DMS153 treated with DMSO at 0.1 percent for 48 hours (cell line): Measurements from ENCODE around the gene PSD2.

Experiments
- DNase-seq: peaks from one replicate; lab custom pipeline; 2025; ENCODE audit not compliant: unreplicated experiment; lab: John Stamatoyannopoulos, UW

PSD2 gene

DNA sequence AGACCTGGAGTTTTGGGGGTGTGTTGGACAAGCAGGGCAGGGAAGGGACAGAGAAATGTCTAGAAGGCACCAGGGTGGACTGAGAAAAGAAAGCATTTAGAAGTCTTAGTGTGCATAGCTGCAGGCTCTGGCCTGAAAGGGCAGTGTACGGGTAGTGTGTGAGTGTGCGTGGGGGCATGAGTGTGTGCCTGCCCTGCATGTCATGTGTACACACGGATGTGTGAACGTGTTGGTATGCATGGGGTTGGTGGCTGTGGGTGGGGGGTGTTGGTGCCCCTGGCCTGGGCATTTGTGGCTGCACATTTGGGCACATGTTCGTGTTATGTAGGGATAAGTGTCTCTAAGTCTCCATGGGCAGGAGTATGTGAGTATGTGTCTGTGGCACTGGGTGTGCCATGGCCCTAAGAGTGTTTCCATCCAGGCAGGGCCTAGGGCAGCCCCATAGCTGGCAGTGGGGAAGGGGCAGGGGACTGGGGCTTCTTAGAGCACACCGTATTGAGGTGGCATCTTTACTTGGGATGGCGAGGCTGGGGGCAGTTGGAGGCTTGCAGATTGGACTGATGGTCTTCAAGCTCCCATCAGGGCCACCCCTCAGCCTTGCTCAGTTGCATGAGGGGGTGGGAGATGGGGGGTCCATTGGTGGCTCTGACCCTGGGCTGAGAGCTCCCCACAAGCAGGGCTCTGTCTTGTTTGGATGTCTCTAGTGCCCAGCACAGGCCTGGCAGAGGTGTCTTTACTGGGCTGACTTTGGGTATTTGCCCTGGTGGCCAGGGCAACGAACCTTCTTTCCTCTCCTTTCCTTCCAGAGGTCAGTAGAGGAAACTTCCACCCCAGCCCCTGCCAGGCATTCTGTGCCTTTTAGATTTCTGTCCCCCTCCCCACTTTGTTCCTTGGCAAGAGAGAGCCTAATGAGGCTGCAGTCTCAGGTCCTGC is 15.0 kb downstream of the PSD2 start:
- DNase-seq, result no peak

- no peak for DNase-seq
Measured at GRCh38 chr5:139811274-139811607, 15.6 kb downstream of the PSD2 start.

- DNase-seq, result no peak
Measured at GRCh38 chr5:139812323-139812722, 16.7 kb downstream of the PSD2 start.

DNA sequence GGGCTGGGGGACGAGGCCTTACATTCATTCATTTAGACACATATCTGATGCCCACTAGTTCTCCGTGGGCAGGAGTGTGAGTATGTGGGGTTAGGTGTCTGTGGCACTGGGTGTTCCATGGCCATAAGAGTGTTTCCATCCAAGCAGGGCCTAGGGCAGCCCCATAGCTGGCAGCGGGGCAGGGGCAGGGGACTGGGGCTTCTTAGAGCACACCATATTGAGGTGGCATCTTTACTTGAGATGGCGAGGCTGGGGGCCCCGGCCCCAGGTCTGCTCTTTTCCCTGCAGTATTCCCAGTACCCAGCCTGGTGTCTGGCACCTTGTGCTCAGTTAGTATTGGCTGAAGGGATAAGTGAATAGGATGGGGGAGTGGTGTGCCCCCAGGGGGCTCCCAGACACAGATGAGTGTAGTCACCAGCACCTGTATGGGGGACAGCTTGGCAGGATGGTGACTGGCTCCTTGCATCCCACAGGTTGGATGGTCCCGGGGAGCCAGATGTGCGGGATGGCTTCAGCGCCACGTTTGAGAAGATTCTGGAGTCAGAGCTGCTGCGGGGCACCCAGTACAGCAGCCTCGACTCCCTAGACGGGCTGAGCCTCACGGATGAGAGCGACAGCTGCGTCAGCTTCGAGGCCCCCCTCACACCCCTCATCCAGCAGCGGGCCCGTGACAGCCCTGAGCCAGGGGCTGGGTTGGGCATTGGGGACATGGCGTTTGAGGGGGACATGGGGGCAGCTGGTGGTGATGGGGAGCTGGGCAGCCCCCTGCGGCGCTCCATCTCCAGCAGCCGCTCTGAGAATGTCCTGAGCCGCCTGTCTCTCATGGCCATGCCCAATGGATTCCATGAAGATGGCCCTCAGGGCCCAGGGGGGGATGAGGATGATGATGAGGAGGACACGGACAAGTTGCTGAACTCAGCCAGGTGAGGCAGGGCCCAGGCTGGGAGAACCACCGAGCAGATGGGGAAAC is 17.5 kb downstream of the PSD2 start:
- DNase-seq, result no peak

DNA sequence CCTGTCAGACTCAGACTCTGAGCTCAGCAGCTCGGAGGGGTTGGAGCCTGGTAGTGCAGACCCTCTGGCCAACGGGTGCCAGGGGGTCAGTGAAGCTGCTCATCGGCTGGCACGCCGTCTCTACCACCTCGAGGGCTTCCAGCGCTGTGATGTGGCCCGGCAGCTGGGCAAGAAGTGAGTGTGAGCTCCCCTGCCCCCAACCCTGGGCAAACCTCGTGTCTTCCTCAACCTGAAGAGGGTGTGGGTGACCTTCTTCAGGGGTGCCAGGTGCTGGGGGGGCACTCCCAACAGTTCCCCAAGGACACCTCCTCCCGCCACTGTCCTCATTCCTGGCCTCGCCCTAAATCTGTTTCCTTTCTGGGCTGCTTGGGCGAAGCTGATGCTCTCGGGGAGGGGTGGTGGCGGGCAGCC is 18.6 kb downstream of the PSD2 start:
- DNase-seq, result no peak

- no peak for DNase-seq
Measured at GRCh38 chr5:139814704-139815280, 19.2 kb downstream of the PSD2 start.

- no peak for DNase-seq
Measured at GRCh38 chr5:139816566-139816965, 21.0 kb downstream of the PSD2 start.

- no peak for DNase-seq
Measured at GRCh38 chr5:139817362-139817761, 21.8 kb downstream of the PSD2 start.

DNA sequence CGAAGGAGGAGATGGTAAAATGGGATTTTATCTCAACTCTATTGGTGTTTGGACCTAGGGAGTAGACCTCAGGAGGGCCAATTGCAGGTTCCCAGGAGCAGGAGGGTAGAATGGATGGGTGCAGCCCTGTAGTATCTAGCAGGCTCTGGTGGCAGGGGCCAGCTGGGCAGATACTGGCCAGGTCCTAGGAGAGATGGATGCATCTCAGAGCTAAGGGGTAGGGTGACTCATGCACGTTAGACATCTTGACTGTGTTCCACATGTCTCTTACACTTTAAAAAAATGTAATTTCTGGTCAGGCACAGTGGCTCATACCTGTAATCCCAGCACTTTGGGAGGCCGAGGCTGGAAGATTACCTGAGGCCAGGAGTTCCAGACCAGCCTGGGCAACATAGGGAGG is 22.4 kb downstream of the PSD2 start:
- no peak for DNase-seq

DNA sequence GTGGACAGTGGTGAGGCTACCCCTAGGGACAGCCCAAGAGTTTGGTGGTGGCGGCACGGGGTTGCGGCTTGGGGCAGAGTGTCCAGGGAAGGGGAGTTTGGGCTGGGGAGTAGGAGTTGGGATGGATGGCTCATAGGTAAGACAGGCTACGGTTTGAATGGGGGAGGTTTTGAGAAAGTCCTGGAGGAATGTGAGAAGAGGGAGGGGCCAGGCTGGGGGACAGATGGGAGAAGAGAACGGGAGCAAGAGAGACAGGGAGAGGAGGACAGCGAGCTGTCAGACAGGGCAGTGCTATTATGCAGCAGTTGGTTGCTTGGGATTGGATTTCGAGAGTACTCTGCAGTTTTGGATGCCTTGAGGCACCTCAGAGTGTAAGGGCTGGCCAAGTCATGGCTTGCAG is 24.5 kb downstream of the PSD2 start:
- DNase-seq, result no peak

GRCh38 chr5:139820606-139821005 is 25.0 kb downstream of the PSD2 start:
- DNase-seq, result no peak

GRCh38 chr5:139821806-139822552 is 26.4 kb downstream of the PSD2 start:
- DNase-seq, result no peak

DNA sequence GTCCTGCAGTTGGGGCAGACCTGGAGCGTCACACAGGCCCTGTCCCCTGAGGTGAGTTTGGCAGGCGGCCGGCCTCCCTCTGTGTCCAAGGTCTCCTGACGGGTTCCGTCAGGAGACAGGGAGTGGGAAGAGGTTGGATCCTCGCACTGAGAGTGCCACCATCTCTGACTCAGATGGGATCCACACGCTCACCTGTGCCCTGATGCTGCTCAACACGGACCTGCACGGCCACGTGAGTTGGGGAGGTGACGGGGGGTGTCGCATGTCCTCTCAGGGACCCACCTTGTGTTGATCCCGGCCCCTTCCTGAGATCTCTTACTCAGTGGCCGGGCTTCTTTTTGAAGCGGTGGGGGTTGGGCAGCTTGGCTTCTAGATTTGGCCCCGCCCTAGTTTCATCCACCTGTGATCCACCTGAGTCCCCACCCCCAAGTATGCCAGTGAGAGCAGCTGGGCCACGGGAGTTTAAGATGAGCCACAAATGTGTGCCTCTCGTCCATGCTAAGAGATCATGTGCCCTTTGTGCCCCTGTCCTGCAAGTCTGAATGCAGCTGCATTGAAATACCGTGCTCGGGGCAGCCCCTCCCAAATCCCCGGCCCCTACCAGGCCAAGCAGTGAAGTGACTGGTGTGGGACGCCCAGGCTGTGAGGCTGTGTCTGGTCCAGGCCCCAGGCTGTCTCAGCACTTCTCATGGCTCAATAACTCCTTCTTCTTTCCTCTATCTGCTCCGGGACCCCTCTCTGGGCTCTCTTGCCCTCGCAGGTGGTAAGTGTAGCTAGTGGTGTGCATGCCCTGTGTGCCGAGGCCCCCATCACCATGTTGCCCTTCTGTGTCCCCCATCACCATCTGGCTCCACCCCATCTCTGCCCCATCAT is 27.2 kb downstream of the PSD2 start:
- no peak for DNase-seq

DNA sequence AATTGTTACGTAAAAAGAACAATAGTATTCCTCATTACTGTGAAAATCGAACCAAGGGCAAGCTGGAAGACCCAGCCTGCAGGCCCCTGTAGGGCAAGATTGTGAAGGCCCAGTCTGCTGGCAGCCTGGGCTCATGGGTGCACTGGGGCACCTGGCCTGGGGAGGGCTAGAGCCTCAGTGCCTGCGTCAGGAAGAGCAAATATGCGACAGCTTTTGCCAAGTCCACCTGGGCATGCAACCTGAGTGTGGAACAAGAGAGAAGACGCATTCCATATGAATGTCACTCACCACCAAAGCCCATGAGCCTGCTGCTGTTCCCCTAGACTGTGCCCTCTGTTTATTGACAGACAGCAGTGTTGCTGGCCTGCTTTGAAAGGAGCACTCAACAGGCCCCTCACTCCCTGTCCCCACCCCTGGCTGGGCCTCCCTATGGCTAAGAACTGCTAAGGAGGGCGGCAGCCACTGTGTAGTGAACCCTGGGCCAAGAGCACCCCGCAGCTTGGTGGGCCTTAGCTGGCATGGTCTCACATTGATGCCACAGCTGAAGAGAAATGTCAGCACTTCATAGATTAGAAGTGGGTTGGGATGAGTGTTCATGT is 28.2 kb downstream of the PSD2 start:
- DNase-seq, result no peak

DNA sequence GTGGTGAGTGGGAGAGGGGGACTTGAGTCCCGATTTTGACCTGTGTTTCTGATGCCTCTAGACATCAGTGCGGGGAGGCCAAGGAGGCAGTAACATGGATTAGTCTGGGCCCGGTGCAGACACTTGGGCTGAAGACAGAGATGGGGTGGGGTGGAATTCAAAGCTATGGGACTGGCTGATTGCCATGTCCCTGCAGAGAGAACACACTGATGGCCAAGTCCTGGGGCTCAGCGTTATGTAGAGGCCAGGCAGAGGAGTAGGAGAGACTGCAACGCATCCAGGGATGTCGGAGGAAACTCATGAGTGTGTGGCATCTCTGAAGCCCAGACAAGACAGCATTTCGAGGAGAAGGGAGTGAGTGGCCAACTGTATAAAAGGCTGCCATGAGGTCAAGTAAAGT is 30.1 kb downstream of the PSD2 start:
- no peak for DNase-seq

DNA sequence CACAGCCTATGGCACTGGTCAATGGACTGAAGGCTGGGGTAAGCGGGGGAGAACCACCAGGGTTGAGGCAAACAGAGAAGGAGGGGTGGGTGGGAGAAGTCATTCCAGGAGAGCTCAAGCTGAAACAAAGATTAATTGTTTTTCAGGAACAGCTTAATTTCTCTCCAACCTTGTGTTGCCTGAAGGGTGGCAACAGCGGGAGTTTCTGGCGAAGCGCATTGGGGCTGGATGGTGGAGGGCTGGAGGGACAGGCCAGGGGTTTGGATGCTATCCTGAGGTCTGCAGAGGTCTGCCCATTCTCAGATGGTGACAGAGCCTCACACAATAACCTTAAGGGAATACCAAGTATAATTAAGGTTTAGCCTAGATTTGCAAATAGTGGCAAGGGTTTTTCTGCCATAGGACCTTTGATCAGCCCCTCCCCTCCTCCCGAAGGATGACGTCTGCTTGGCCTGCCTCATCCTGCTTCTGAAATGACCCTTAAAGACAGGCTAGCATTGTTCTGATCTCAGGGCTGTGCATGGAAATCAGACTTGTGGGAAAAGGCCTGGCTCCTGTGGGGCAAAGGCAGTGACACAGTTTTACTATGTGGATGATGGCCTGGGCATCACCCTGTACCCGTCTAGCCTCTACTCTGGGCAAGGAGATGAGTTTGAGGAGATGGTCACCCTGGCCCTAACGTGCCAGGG is 32.7 kb downstream of the PSD2 start:
- DNase-seq, result no peak

DNA sequence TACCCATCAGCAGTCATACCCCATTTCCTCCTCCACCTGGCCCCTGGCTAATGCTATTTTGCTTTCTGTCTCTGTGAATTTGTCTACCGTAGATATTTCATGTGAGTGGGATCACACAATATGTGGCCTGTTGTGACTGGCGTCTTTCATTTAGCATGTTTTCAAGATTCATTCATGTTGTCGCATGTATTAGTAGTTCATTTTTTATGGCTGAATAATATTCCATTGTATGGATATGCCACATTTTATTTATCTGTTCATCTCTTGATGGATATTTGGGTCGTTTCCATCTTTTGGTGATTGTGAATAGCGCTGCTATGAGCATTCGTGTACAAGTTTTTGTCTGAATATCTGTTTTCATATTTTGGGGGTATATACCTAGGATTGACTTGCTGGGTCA is 33.9 kb downstream of the PSD2 start:
- no peak for DNase-seq

GRCh38 chr5:139831624-139832023 is 36.0 kb downstream of the PSD2 start:
- no peak for DNase-seq

DNA sequence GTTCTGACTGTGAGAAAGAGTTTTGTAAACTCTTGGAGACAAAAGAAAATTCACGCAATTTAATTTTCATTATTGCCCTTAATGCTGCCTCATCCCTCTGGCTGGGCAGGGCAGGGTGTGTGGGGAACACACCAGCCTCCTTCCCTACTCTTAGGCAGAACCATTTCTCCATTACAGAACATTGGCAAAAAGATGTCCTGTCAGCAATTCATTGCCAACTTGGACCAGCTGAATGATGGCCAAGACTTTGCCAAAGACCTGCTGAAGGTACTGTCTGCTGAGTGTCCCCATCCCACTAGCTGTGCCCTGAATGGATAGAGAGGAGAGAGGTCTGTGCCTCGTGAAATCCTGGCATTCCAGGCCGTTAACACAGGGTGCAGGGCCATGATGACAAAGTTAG is 37.9 kb downstream of the PSD2 start:
- DNase-seq, result no peak
